ENCODE measurements around the gene GPR157.

- TF ChIP-seq GLIS3 (CRISPR knock-in tag; IDR thresholded peaks at IDR 0.05): no peak
- TF ChIP-seq POU6F1 (CRISPR knock-in tag; IDR thresholded peaks at IDR 0.05; ENCODE audit: borderline replicate concordance, low read depth): no peak
- TF ChIP-seq, protein P1, sequence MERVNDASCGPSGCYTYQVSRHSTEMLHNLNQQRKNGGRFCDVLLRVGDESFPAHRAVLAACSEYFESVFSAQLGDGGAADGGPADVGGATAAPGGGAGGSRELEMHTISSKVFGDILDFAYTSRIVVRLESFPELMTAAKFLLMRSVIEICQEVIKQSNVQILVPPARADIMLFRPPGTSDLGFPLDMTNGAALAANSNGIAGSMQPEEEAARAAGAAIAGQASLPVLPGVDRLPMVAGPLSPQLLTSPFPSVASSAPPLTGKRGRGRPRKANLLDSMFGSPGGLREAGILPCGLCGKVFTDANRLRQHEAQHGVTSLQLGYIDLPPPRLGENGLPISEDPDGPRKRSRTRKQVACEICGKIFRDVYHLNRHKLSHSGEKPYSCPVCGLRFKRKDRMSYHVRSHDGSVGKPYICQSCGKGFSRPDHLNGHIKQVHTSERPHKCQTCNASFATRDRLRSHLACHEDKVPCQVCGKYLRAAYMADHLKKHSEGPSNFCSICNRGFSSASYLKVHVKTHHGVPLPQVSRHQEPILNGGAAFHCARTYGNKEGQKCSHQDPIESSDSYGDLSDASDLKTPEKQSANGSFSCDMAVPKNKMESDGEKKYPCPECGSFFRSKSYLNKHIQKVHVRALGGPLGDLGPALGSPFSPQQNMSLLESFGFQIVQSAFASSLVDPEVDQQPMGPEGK (CRISPR knock-in tag; IDR thresholded peaks at IDR 0.05; ENCODE audit: borderline replicate concordance): no peak
- no peak for TF ChIP-seq ZNF70 (CRISPR knock-in tag; IDR thresholded peaks at IDR 0.05)
- TF ChIP-seq ARNTL (CRISPR knock-in tag; IDR thresholded peaks at IDR 0.05; ENCODE audit: borderline replicate concordance, low read depth): no peak
- no peak for TF ChIP-seq ZNF565 (CRISPR knock-in tag; conservative IDR thresholded peaks at IDR 0.05; ENCODE audit: low read depth)
- no peak for TF ChIP-seq BACH2 (CRISPR knock-in tag; IDR thresholded peaks at IDR 0.05; ENCODE audit: borderline replicate concordance)
- no peak for TF ChIP-seq SNAI2 (CRISPR knock-in tag; IDR thresholded peaks at IDR 0.05)
- TF ChIP-seq ZC3H10 (CRISPR knock-in tag; IDR thresholded peaks at IDR 0.05): no peak
These were observed 14.3 kb upstream of the GPR157 start for GRCh38 chr1:9143250-9143649.
